Activated CD4-positive, alpha-beta memory T cell treated with anti-CD3 and anti-CD28 coated beads, Interleukin-2, amount 10 ng/mL, durations not matched to agents 7 days and 5 days (primary cell): ENCODE results near the gene CALHM3. TPM values are rescaled to one million over a fixed set of nuclear protein-coding genes. Genes with fewer than 3 reads are reported as not detected.

Experiments used
- CTCF ChIA-PET: fragments of 350-600 bp; sonication (Branson Sonifier 250); formaldehyde crosslinking; loops from one replicate; lab custom pipeline; 2021; ENCODE audit warnings: antibody characterized with exemption, inconsistent platforms; lab: Charles Lee
- POLR2A ChIA-PET: fragments of 350-600 bp; sonication (Branson Sonifier 250); formaldehyde crosslinking; loops from one replicate; lab custom pipeline; 2021; ENCODE audit warnings: antibody characterized with exemption; lab: Charles Lee
- DNase-seq: peaks from one replicate; pipeline ENCODE4 v3.0.0-alpha.2; 2020
- H3K27ac Mint-ChIP-seq: one replicate; pipeline ENCODE4 v1.8.0; 2021; ENCODE audit warnings: mild to moderate bottlenecking, mixed read lengths
- H3K27me3 Mint-ChIP-seq: one replicate; pipeline ENCODE4 v1.8.0; 2021; ENCODE audit warnings: mixed read lengths
- H3K36me3 Mint-ChIP-seq: one replicate; pipeline ENCODE4 v1.8.0; 2021; ENCODE audit warnings: low read depth, mixed read lengths
- H3K4me1 Mint-ChIP-seq: one replicate; pipeline ENCODE4 v1.8.0; 2021; ENCODE audit warnings: mixed read lengths
- H3K4me3 Mint-ChIP-seq: one replicate; pipeline ENCODE4 v1.8.0; 2021; ENCODE audit warnings: mild to moderate bottlenecking, mixed read lengths
- H3K9me3 Mint-ChIP-seq: one replicate; pipeline ENCODE4 v1.8.0; 2021; ENCODE audit warnings: mixed read lengths
- total RNA-seq, 2 experiments: library from RNA; stranded (reverse); gene quantifications; one replicate each; pipeline ENCODE4 v1.2.3, GENCODE V29; 2021

The CALHM3 gene
- total RNA-seq, 2 experiments from 2014 or later = 0.48 to 0.53 TPM

- no peak overlapping the region for H3K27ac Mint-ChIP-seq
- peaks cover 3% of the 10 kb centered on the region for H3K27me3 Mint-ChIP-seq
- peak; percentile 38 for DNase-seq
- no peaks in the 10 kb centered on the region for H3K9me3 Mint-ChIP-seq
- CTCF ChIA-PET = interaction anchor here (0.8 to 12.3 kb wide), 9 partner anchors 9 to 67 kb away, joined by 3 to 228 read pairs (median 9); partner anchors contain the start of genes CALHM1, CALHM2 and NEURL1
- peaks cover 36% of the 10 kb centered on the region for H3K4me1 Mint-ChIP-seq
- no peaks in the 10 kb centered on the region for H3K36me3 Mint-ChIP-seq
- no peak overlapping the region for H3K4me3 Mint-ChIP-seq
- POLR2A ChIA-PET = interaction anchor here (1.9 kb wide), 1 partner anchor 30 kb away, joined by 7 read pairs; the partner anchor contains the start of gene CALHM2
Observed at GRCh38 chr10:103481974-103482531, 3.0 kb upstream of the CALHM3 start.

DNA sequence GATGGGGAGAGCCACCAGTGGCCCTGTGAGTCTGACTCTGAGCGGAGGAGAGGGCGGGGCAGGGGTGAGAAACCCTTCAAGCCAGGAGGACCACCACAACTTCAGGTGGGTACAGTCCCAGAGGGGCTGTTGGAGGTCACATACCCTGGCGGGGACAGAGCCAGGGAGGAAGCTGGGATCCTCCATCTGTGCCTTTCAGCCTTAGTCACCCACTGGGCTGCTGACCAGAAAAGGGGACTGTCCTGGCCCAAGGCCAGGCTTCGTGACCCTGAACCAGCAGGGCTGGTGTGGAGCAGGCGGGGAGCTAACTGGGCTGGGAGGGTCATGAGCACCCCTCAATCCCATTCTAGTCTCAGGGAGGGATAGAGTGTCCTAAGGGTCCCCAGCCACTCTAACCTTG is 1.5 kb upstream of the CALHM3 start:
- POLR2A ChIA-PET = interaction anchor here (1.4 to 1.9 kb wide), 3 partner anchors 26 to 61 kb away, joined by 3 to 7 read pairs (median 4); partner anchors contain the start of gene CALHM2
- Mint-ChIP-seq H3K4me1 (peaks cover 42% of the 10 kb centered on the region), H3K9me3 (no peaks in the 10 kb centered on the region), H3K4me3 (no peak overlapping the region), H3K27ac (no peak overlapping the region), H3K36me3 (no peaks in the 10 kb centered on the region), H3K27me3 (no peaks in the 10 kb centered on the region)
- CTCF ChIA-PET = interaction anchor here (0.6 to 2.1 kb wide), 10 partner anchors 9 to 566 kb away, joined by 3 to 18 read pairs (median 6); partner anchors contain the start of gene CALHM2
- DNase-seq = no peak

DNA sequence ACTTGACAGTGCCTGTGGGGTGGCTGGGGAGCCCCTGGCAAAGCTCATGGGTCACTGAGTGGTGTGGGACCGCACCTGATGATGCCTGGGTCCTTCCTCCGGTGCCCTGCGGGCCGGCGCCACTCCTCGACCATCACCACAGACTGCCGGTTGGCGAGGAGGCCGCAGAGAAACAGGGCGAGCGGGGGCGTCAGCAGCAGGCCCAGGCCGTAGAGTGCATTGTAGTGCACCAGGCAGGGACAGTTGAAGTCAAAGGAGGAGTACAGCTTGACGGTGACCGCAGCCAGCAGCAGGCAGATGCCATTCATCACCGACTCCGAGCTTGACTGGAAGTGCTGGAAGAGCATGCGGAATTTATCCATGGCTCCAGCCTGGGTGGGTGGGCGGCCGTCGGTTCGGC is 369 bp downstream of the CALHM3 start:
- H3K27ac Mint-ChIP-seq = no peak overlapping the region
- no peak for DNase-seq
- no peaks in the 10 kb centered on the region for H3K36me3 Mint-ChIP-seq
- no peak overlapping the region for H3K4me3 Mint-ChIP-seq
- no peaks in the 10 kb centered on the region for H3K9me3 Mint-ChIP-seq
- ChIA-PET CTCF (interaction anchor here (1.3 to 5.5 kb wide), 3 partner anchors 27 to 62 kb away, joined by 5 to 34 read pairs (median 6); partner anchors contain the start of gene CALHM2), POLR2A (interaction anchor here (1.4 kb wide), 1 partner anchor 27 kb away, joined by 4 read pairs; the partner anchor contains the start of gene CALHM2)
- H3K4me1 Mint-ChIP-seq = peaks cover 53% of the 10 kb centered on the region
- H3K27me3 Mint-ChIP-seq = no peaks in the 10 kb centered on the region

DNA sequence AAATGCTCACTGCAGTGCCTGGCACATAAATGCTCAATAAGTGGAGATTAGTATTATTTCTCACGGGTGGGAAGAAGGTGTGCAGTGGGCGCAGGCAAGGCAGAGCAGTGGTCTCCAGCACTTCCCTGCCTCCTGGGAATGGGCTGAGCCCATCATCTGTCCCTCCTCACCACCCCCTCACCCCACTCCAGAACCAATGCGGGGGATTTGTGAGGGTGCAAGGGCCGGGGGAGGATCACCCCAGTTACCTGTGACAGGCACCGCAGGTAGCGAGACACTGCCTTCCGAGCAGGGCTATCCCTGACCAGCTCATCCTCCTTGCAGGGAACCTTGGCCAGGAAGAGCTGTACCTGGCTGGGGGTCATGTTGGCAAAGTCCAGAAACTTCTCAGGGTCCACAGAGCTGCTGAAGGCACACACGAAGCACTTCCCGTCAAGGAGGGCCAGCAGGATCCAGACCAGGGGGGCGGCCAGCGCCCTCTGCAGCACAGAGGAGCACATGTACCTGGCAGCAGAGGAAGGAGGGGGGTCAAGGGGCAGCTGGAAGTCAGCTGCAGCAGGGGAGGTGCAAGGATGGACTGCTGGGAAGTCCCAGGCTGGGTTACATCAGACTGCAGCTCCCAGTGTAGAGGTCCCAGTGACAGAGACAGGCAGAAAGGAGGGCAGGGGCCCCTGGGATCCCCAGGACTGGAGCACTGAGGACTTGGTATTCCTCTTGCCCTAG is 2.8 kb downstream of the CALHM3 start:
- Mint-ChIP-seq H3K27ac (peak overlapping the region; percentile 42), H3K4me3 (no peak overlapping the region), H3K4me1 (peaks cover 66% of the 10 kb centered on the region), H3K27me3 (no peaks in the 10 kb centered on the region), H3K36me3 (no peaks in the 10 kb centered on the region), H3K9me3 (no peaks in the 10 kb centered on the region)
- ChIA-PET POLR2A (interaction anchor here (1.0 to 3.5 kb wide), 3 partner anchors 11 to 24 kb away, joined by 3 to 27 read pairs (median 3); partner anchors contain the start of gene CALHM2), CTCF (interaction anchor here (0.6 to 5.5 kb wide), 8 partner anchors 10 to 108 kb away, joined by 3 to 34 read pairs (median 5); partner anchors contain the start of genes CALHM2, NEURL1 and TAF5)
- peak; percentile 46 for DNase-seq

- no peak for DNase-seq
- POLR2A ChIA-PET = interaction anchor here (0.7 to 3.5 kb wide), 3 partner anchors 15 to 28 kb away, joined by 3 to 27 read pairs (median 3); partner anchors contain the start of gene CALHM2
- no peaks in the 10 kb centered on the region for H3K9me3 Mint-ChIP-seq
- no peak overlapping the region for H3K4me3 Mint-ChIP-seq
- peaks cover 69% of the 10 kb centered on the region for H3K4me1 Mint-ChIP-seq
- no peak overlapping the region for H3K27ac Mint-ChIP-seq
- H3K27me3 Mint-ChIP-seq = no peaks in the 10 kb centered on the region
- CTCF ChIA-PET = interaction anchor here (0.6 to 5.5 kb wide), 8 partner anchors 10 to 108 kb away, joined by 3 to 34 read pairs (median 6); partner anchors contain the start of genes CALHM2 and TAF5
- peaks cover 7% of the 10 kb centered on the region for H3K36me3 Mint-ChIP-seq
Observed at GRCh38 chr10:103475437-103475836, 3.6 kb downstream of the CALHM3 start.

GRCh38 chr10:103474077-103474476 is 5.0 kb downstream of the CALHM3 start:
- H3K4me3 Mint-ChIP-seq = no peak overlapping the region
- ChIA-PET CTCF (interaction anchor here (1.2 to 3.5 kb wide), 2 partner anchors 15 to 57 kb away, joined by 7 to 22 read pairs; no protein-coding TSS in a partner anchor), POLR2A (interaction anchor here (3.5 kb wide), 1 partner anchor 22 kb away, joined by 27 read pairs; the partner anchor contains the start of gene CALHM2)
- H3K9me3 Mint-ChIP-seq = no peaks in the 10 kb centered on the region
- peaks cover 73% of the 10 kb centered on the region for H3K4me1 Mint-ChIP-seq
- H3K27ac Mint-ChIP-seq = peak overlapping the region; percentile 4
- no peak for DNase-seq
- H3K27me3 Mint-ChIP-seq = no peaks in the 10 kb centered on the region
- H3K36me3 Mint-ChIP-seq = peaks cover 14% of the 10 kb centered on the region

DNA sequence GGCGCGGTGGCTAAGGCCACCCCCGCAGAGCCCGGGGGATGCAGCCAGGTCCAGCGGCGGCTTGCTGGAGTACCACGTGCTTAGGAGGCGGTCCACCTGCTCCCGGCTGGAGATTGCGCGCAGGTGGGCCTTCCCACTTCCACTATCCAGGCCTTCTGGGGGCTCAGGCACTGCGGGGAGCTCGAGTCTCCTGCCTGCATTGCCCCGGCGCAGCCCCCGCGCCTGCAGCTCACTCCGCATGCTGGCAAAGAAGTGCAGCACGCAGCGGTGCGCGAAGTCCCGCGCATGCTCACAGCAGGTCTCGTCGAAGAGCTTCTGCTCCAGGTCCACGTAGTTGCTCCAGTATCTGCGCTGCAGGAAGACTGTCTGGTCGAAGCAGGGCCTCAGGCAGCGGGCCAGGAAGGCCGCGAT is 5.8 kb downstream of the CALHM3 start:
- ChIA-PET CTCF (interaction anchor here (0.6 to 4.5 kb wide), 4 partner anchors 10 to 113 kb away, joined by 3 to 28 read pairs (median 8); partner anchors contain the start of gene CALHM2), POLR2A (interaction anchor here (2.5 to 4.9 kb wide), 2 partner anchors 22 to 106 kb away, joined by 7 to 87 read pairs; partner anchors contain the start of genes CALHM2 and TAF5)
- no peaks in the 10 kb centered on the region for H3K27me3 Mint-ChIP-seq
- H3K36me3 Mint-ChIP-seq = peaks cover 15% of the 10 kb centered on the region
- peak overlapping the region; percentile 51 for H3K27ac Mint-ChIP-seq
- no peaks in the 10 kb centered on the region for H3K9me3 Mint-ChIP-seq
- no peak overlapping the region for H3K4me3 Mint-ChIP-seq
- DNase-seq = no peak
- peaks cover 70% of the 10 kb centered on the region for H3K4me1 Mint-ChIP-seq

GRCh38 chr10:103472005-103472404 is 7.0 kb downstream of the CALHM3 start:
- Mint-ChIP-seq H3K4me3 (peak overlapping the region; percentile 48), H3K4me1 (peaks cover 75% of the 10 kb centered on the region), H3K27me3 (no peaks in the 10 kb centered on the region), H3K36me3 (peaks cover 17% of the 10 kb centered on the region), H3K27ac (peak overlapping the region; percentile 99), H3K9me3 (no peaks in the 10 kb centered on the region)
- DNase-seq = no peak
- ChIA-PET CTCF (interaction anchor here (1.0 to 4.5 kb wide), 8 partner anchors 9 to 227 kb away, joined by 3 to 28 read pairs (median 4); partner anchors contain the start of gene CALHM2), POLR2A (interaction anchor here (0.8 to 4.9 kb wide), 8 partner anchors 9 to 104 kb away, joined by 3 to 87 read pairs (median 5); partner anchors contain the start of genes CALHM1, CALHM2 and TAF5)

DNA sequence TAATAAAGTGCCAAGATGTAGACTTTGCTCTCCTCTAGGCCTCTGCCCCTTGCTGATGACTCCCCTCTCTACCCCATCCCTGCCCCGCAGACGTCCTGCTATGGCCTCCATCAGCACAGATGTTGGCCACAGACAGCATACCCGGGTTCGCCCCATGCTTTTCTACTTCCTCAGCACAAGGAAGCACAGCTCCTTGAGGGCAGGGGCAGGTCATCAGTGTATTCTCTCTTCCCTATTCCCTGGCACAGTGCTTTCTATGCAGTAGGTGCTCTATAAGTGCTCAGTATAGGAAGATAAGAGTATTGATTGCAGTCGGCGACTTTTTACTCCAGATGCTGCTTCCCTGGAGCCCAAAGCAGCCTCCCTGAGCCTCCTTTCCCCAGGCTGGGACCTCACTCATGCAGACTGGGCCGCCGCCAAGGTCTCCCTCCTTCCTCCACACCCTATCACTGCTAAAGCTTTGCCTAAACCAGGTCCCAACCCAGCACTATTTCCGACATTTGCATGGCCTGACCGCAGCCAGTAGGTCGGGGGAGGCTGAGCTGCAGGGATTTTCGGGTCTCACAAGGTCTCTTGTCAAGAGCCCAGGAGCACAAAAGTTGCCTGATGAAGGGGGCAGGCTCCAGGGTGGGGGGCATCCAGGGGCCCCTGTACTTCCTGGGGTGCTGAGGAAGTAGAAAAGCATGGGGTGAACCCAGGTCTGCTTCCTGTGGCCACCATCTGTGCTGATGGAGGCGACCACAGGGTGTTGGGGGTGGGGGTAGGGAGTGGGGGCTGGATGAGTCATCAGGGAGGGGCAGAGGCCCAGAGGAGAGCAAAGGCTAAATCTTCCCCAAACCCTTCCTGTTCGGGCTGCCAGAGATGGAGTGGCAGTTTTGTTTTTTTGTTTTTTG is 8.0 kb downstream of the CALHM3 start:
- POLR2A ChIA-PET = interaction anchor here (0.7 to 4.9 kb wide), 8 partner anchors 8 to 103 kb away, joined by 3 to 87 read pairs (median 5); partner anchors contain the start of genes CALHM1, CALHM2 and TAF5
- peak overlapping the region; percentile 99 for H3K27ac Mint-ChIP-seq
- CTCF ChIA-PET = interaction anchor here (1.3 to 4.5 kb wide), 6 partner anchors 10 to 54 kb away, joined by 3 to 28 read pairs (median 7); partner anchors contain the start of gene CALHM2
- peaks cover 76% of the 10 kb centered on the region for H3K4me1 Mint-ChIP-seq
- no peaks in the 10 kb centered on the region for H3K27me3 Mint-ChIP-seq
- peak overlapping the region; percentile 66 for H3K4me3 Mint-ChIP-seq
- H3K36me3 Mint-ChIP-seq = peaks cover 17% of the 10 kb centered on the region
- peak; percentile 92 for DNase-seq
- H3K9me3 Mint-ChIP-seq = no peaks in the 10 kb centered on the region

DNA sequence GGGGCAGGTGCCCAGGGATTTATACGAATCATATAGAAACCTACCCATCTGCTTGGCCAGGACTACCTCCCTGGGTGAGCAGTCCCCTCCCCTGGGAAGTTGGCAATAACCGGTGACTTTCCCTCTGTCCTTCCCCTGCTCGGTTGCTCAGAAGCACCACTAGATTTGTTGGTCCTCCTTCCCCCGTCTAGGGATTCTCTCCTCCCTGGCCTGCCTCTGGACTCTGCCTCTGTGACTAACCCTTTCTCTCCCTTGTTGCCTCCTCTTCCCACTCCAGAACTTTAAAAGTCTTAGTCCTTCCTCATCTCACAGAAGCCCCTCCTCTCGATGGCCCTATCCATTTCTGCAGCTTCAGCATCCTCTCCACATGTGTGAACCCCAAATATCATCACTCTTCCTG is 9.8 kb downstream of the CALHM3 start:
- no peak overlapping the region for H3K4me3 Mint-ChIP-seq
- H3K4me1 Mint-ChIP-seq = peaks cover 71% of the 10 kb centered on the region
- no peaks in the 10 kb centered on the region for H3K9me3 Mint-ChIP-seq
- no peak for DNase-seq
- POLR2A ChIA-PET = interaction anchor here (0.9 to 4.9 kb wide), 4 partner anchors 9 to 18 kb away, joined by 3 to 87 read pairs (median 4); partner anchors contain the start of genes CALHM1 and CALHM2
- peak overlapping the region; percentile 1 for H3K27ac Mint-ChIP-seq
- H3K36me3 Mint-ChIP-seq = peaks cover 17% of the 10 kb centered on the region
- CTCF ChIA-PET = interaction anchor here (1.0 to 4.5 kb wide), 3 partner anchors 10 to 17 kb away, joined by 3 to 28 read pairs (median 3); partner anchors contain the start of genes CALHM1 and CALHM2
- peaks cover 4% of the 10 kb centered on the region for H3K27me3 Mint-ChIP-seq

GRCh38 chr10:103467406-103467805 is 11.6 kb downstream of the CALHM3 start:
- Mint-ChIP-seq H3K9me3 (no peaks in the 10 kb centered on the region), H3K36me3 (peaks cover 17% of the 10 kb centered on the region), H3K4me1 (peaks cover 58% of the 10 kb centered on the region), H3K4me3 (no peak overlapping the region), H3K27me3 (peaks cover 14% of the 10 kb centered on the region), H3K27ac (peak overlapping the region; percentile 9)
- no peak for DNase-seq
- CTCF ChIA-PET = no interaction called here
- POLR2A ChIA-PET = no interaction called here
